GM12872 (cell line): ENCODE data around the gene SAMD14.
A peak's percentile ranks its signal among the peaks of the same experiment; 100 is the strongest.

Experiments
- CTCF ChIP-seq: IDR thresholded peaks from 3 replicates; pipeline ENCODE4 v1.5.1; 2011; ENCODE audit warnings: low read depth, mild to moderate bottlenecking, low read length, moderate library complexity; ENCODE audit not compliant: insufficient read depth

The SAMD14 gene

DNA sequence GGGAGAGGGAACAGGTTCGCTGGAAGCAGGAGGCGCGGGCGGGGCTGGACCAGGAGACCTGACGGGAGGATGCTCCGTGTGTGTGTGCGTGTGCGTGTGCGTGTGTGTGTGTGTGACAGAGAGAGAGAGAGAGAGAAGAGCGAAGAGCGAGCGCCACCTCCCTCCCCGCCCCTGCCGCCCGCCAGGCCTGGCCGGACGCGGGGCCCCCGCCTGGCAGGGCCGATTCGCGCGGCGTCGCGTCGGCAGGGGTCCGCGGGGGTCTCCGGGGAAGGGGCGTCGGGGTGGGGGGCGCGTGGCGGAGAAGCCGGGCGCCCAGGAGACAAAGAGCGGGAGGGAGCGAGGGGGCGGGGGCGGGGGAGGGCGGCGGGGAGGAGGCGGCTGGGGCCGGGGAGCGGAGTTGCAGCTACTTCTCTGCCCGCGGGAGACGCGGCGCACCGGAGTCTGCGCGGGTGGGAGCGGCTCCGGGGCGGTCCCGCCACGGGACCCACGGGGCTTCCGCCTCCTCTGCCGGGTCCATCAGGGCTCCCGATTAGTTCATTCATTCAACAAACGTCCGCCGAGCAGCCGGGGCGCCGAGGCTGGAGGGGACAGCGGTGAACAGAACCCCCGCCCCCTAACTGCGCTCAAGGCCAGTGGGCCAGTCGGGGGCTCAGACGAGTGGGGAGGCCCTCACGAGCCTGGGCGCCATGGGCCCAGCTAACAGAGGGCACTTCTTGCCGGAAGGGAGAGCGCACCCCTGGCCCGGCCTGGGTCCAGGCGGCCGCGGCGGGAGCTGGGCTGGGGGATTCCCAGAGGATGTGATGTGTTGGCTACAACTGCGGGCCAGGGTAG, at the start of gene SAMD14:
Gene SAMD14, minus strand, starts transcription at position 433 of the 831 bp plus-strand sequence. CDS start 5,201 bp downstream, outside the sequence.
- no peak for TF ChIP-seq CTCF

GRCh38 chr17:50177983-50178834, 48.2 kb upstream of the SAMD14 start:
- TF ChIP-seq CTCF = peak; percentile 73

DNA sequence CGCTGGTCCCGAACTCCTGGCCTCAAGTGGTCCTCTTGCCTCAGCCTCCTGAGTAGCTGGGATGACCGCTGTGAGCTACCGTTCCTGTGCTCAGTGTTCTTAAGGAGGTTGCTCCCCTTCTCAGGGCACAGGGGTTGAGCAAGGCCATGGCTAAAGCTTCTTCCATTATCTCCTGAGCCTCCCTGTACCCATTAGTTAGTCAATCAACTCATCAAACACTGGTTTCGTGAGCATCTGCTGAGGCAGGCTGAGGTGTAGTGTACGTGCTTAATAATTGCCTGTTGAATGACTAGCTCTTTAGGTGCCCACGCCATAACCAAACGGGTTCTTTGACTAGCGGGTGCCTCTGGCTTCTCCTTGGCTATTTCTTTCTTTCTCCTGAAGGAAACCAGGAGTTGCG, 47.5 kb upstream of the SAMD14 start:
- TF ChIP-seq CTCF = no peak

DNA sequence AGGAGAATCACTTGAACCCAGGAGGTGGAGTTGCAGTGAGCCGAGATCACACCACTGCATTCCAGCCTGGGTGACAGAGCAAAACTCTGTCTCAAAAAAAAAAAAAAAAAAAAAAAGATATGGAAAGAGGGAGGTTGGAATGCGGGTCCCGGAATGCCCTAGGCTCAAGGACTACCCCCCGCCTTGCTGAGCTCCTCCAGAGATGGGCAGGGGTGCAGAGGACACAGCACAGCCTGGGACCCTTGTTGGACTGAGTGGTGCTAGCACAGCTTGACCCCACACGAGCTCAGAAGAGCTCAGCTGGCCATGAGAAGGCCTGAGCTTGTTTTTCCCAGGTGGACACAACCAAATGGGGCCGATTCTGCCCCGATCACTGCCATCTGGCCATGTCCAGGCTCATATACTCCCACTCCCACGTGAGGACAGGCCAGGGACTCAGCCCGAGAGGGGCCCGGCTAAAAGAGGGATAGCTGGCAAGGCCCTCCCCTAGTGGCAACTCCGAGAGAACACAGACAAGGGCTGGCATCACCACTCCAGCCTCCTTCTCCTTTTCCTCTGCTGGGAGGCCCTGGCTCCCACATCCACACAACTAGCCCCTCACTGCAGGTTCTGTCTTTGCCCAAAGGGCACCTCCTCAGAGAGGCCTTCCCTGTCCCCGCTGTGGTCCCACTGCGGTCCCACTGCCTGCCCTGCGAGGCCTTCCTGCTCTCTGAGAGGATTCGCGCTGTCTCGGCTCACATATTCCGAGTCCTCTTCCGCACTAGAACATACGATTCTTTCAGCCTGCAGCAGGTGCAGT, 46.8 kb upstream of the SAMD14 start:
- no peak for TF ChIP-seq CTCF

- no peak for TF ChIP-seq CTCF
Observed at GRCh38 chr17:50175035-50175807, 45.3 kb upstream of the SAMD14 start.

- no peak for TF ChIP-seq CTCF
Observed at GRCh38 chr17:50174444-50174843, 44.5 kb upstream of the SAMD14 start.
